Tibial nerve (tissue), 4 donors: Measurements from ENCODE around the gene SGCG. TPM values are rescaled to one million over a fixed set of nuclear protein-coding genes. Genes with fewer than 3 reads are reported as not detected.

ENCODE experiments used
- DNase-seq, 2 donors: peaks; one replicate each; pipeline ENCODE4 v3.0.0-alpha.2; 2019; ENCODE audit warnings: low spot score in 2 of 2
- H3K27ac ChIP-seq, 4 donors: fragments of 200-600 bp; sonication (generic) in 3 of 4; one replicate each; pipeline ENCODE4 v1.5.1; 2017 to 2019; ENCODE audit warnings: mild to moderate bottlenecking in 1 of 4
- H3K27me3 ChIP-seq, 2 donors: fragments of 200-600 bp; sonication (generic) in 1 of 2; one replicate each; pipeline versions ENCODE4 v1.5.1 to v1.6.0; 2017 to 2019
- H3K36me3 ChIP-seq, 3 donors: fragments of 200-600 bp; sonication (generic); one replicate each; pipeline ENCODE4 v1.5.1; 2018 to 2019
- H3K4me1 ChIP-seq, 4 donors: fragments of 200-600 bp; sonication (generic) in 3 of 4; one replicate each; pipeline ENCODE4 v1.5.1; 2017 to 2019
- H3K4me3 ChIP-seq, 4 donors: fragments of 200-600 bp; sonication (generic) in 3 of 4; one replicate each; pipeline ENCODE4 v1.5.1; 2017 to 2019; ENCODE audit warnings: mild to moderate bottlenecking in 1 of 4, moderate library complexity in 1 of 4
- H3K9me3 ChIP-seq, 4 donors: fragments of 200-600 bp; sonication (generic) in 3 of 4; one replicate each; pipeline ENCODE4 v1.5.1; 2017 to 2019
- POLR2A ChIP-seq, 2 donors: fragments of 450-650 bp; IDR thresholded peaks; one replicate each; pipeline ENCODE4 v1.6.1; 2017; ENCODE audit warnings: antibody characterized with exemption in 2 of 2, mild to moderate bottlenecking in 2 of 2, moderate library complexity in 2 of 2
- WGBS, 2 donors: methylation state at CpG; one replicate each; pipeline ENCODE4 v1.1.5; 2018; 5-methylcytosine and 5-hydroxymethylcytosine counted together
- small RNA-seq: library from RNA; depleted of rRNA; stranded (forward); fragments of <200 nt; gene quantifications from one replicate; pipeline ENCODE3, GENCODE V24; 2016
- total RNA-seq, 4 donors: library from RNA; depleted of rRNA; stranded (reverse); fragments of >200 nt; gene quantifications; one replicate each; pipeline ENCODE4 v1.1.0, GENCODE V29; 2016
- TF ChIP-seq, protein P1 (sequence below), 5 experiments: fragments of 200-600 bp in 3 of 5; fragments of 450-650 bp in 2 of 5; sonication (generic) in 3 of 5; IDR thresholded peaks; one replicate each; pipeline ENCODE4 v1.5.1; 2016 to 2019; ENCODE audit warnings: antibody characterized with exemption in 5 of 5, mild to moderate bottlenecking in 3 of 5, moderate library complexity in 2 of 5

Gene SGCG
- total RNA-seq, 4 donors from 2014 or later: 1.1 to 2.0 (median 1.7) TPM

DNA sequence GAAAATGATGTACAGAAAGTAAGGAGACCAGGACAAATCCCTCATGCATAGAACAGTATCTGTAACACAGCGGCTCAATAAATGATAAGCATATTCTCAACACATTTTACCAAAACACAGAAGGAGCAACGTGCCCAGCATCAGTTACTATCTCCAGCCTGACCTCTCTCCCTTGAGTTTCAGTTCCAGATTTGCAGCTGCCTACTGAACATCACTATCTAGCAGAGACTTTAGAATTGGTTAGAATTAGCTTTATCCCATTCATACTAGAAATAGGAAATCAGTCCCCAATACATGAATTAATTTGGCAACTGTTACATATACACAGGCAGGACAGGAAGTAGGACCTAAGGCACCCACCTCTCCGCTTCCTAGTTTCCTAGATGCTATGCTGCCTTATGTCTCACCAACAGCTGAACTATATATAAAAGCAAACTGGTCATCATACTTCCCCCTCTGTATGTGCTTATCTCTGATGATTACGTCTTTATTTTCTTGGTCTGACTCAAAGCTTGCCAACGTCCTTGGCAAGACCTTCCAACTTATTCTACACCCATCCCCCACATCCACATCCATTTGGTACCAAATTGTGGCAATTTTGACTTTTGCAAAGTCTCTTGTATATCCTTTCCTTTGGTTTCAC, 191.6 kb downstream of the SGCG start:
- no peak for DNase-seq
- peaks cover 0 to 34% (median under 1%) of the 10 kb centered on the region in 4 donors for H3K4me1 ChIP-seq
- 45 to 54% methylated on average over 5 of the region's 5 CpGs for WGBS, 2 donors
- no peak overlapping the region for H3K27ac ChIP-seq
- H3K36me3 ChIP-seq: peaks cover 0 to 36% (median 0%) of the 10 kb centered on the region in 3 donors
- no peaks in the 10 kb centered on the region for H3K27me3 ChIP-seq
- no peaks in the 10 kb centered on the region for H3K9me3 ChIP-seq
- H3K4me3 ChIP-seq: no peak overlapping the region
- TF ChIP-seq POLR2A (IDR thresholded peaks at IDR 0.05): no peak
- TF ChIP-seq, protein P1, sequence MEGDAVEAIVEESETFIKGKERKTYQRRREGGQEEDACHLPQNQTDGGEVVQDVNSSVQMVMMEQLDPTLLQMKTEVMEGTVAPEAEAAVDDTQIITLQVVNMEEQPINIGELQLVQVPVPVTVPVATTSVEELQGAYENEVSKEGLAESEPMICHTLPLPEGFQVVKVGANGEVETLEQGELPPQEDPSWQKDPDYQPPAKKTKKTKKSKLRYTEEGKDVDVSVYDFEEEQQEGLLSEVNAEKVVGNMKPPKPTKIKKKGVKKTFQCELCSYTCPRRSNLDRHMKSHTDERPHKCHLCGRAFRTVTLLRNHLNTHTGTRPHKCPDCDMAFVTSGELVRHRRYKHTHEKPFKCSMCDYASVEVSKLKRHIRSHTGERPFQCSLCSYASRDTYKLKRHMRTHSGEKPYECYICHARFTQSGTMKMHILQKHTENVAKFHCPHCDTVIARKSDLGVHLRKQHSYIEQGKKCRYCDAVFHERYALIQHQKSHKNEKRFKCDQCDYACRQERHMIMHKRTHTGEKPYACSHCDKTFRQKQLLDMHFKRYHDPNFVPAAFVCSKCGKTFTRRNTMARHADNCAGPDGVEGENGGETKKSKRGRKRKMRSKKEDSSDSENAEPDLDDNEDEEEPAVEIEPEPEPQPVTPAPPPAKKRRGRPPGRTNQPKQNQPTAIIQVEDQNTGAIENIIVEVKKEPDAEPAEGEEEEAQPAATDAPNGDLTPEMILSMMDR (IDR thresholded peaks at IDR 0.05): no peak

Small RNA genes within 50 kb of the gene (small RNA-seq; reads per million reads assigned to genes)
- gene RNU6-58P: not detected
- not detected for gene RNY3P4
